AG09309 (cell line): ENCODE data around the gene RBAK.
"Not testable (repeated sequence)": the region's sequence is repeated elsewhere in the genome, so short reads cannot be mapped to it uniquely, and the experiment has no call there.

Experiments used
- DNase-seq: peaks from one replicate; pipeline ENCODE4 v3.0.0-alpha.2; 2010; ENCODE audit warnings: low read depth
- H3K4me3 ChIP-seq: 2 replicates; pipeline ENCODE4 v1.5.1; 2011; ENCODE audit warnings: mild to moderate bottlenecking, low read depth, low read length, moderate library complexity; ENCODE audit not compliant: control insufficient read depth
- CTCF ChIP-seq: IDR thresholded peaks from 2 replicates; pipeline ENCODE4 v1.5.1; 2011; ENCODE audit warnings: mild to moderate bottlenecking, low read depth, low read length, inconsistent platforms; ENCODE audit not compliant: insufficient read depth, control insufficient read depth; ENCODE audit errors: missing control alignments

RBAK gene

GRCh38 chr7:5082806-5083205 is 37.1 kb downstream of the RBAK start:
- TF ChIP-seq CTCF = no peak
- DNase-seq = no peak
- no peak overlapping the region for H3K4me3 ChIP-seq

GRCh38 chr7:5083311-5083711 is 37.7 kb downstream of the RBAK start:
- no peak for TF ChIP-seq CTCF
- no peak for DNase-seq
- H3K4me3 ChIP-seq = no peak overlapping the region

DNA sequence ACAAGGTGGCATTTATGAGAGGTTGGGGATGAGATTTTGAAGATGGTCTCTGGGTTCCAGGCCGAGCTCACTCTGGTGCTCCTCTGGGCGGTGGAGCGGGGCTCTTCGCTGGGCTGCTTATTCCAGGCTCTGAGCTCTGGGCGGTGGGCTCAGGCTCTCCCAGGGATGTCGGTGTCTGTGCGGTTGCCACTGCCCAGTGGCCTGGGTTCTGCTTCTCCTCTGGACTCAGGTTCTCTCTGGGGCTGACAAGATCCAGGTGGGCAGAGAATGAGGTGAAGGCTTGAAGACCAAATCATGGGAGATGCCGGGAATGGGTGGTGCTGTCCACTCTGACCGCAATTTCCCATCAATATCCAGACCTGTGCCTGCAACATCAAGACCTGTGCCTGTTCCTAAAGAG is 40.6 kb downstream of the RBAK start:
- H3K4me3 ChIP-seq = no peak overlapping the region
- TF ChIP-seq CTCF = no peak
- DNase-seq = no peak

GRCh38 chr7:5088228-5088833 is 42.7 kb downstream of the RBAK start:
- not testable (repeated sequence) for DNase-seq, H3K4me3 ChIP-seq
- peak; percentile 13 for TF ChIP-seq CTCF

GRCh38 chr7:5088906-5089305 is 43.2 kb downstream of the RBAK start:
- no peak overlapping the region for H3K4me3 ChIP-seq
- DNase-seq = no peak

DNA sequence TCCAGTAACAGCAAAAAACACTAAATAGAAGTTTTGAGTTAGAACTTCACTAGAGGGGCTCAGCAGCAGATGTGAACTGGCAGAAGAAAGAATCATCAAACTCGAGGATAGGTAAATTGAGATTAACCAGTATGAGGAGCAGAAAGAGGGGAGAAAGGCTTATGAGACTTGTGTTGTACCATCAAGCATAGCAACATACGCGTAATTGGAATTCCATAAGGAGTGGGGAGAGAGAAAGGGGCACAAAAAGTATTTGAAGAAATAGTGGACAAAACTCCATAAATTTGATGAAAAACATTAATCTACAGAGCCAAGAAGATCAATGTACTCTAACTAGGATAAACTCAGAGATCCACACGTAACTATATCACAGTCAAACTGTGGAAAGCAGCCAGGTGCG is 48.3 kb downstream of the RBAK start:
- no peak for DNase-seq
- H3K4me3 ChIP-seq = no peak overlapping the region
- no peak for TF ChIP-seq CTCF

More at GRCh38 chr7:5088906-5089305, 43.2 kb downstream of the RBAK start:
- no peak for TF ChIP-seq CTCF

DNA sequence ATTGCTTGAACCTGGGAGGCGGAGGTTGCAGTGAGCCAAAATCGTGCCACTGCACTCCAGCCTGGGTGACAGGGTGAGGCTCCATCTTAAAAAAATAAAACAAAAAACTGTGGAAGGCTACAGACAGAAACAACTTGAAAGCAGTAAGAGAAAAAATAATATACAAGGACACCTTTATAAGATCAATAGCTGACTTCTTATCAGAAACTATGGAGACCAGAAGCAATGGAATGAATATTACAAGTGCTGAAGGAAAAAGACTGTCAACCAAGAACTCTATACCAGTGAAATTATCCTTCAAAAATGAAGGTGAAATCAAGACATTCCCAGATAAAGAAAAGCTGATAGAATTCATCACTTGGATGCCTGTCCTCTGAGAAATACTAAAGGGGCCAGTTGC is 49.0 kb downstream of the RBAK start:
- no peak overlapping the region for H3K4me3 ChIP-seq
- DNase-seq = no peak
- TF ChIP-seq CTCF = no peak
